ENCODE data around the gene FBXO21.

DNA sequence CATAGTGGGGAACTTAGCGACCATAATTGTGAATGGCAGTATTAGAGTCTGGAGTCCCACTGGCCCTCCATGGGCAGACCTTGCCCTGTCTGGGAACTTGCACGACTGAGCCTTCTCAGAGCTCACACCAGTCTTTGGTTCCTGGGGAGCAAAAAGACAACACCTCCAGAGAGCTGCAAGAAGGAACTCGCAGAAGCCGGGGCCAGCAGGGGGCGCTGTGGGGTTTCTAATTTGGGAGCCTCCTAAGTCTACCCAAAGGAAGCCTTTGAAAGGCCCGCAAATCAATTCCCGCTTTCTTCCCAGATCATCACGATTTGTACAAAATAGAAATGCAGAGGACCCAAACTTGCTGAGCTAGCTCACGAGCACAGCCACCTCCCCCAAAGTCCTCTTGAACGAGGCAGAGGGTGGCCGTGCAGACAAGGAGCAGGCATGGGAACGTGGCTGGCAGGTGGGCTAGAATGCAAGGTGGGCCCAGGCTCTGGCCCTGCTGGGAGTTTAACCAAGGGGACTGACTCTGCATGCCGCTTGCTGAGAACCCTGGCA, 46.3 kb upstream of the FBXO21 start:
- TF ChIP-seq ZNF512 (CRISPR knock-in tag; IDR thresholded peaks at IDR 0.05) (no peak), KLF6 (CRISPR knock-in tag; IDR thresholded peaks at IDR 0.05) (no peak), SP1 (IDR thresholded peaks at IDR 0.05) (no peak), SP1 (CRISPR knock-in tag; IDR thresholded peaks at IDR 0.05) (no peak), SUZ12 (IDR thresholded peaks at IDR 0.05; ENCODE audit: low read depth, low read length) (no peak), SCMH1 (CRISPR knock-in tag; IDR thresholded peaks at IDR 0.05; ENCODE audit: borderline replicate concordance) (no peak), BCLAF1 (IDR thresholded peaks at IDR 0.05) (no peak), SIN3A (IDR thresholded peaks at IDR 0.05; ENCODE audit: borderline replicate concordance, low read depth, low read length) (no peak), HBP1 (CRISPR knock-in tag; IDR thresholded peaks at IDR 0.05; ENCODE audit: low read depth) (no peak), STAG1 (CRISPR knock-in tag; IDR thresholded peaks at IDR 0.05) (peak; percentile 44), POLR2AphosphoS5 (IDR thresholded peaks at IDR 0.05; ENCODE audit: low read depth, low read length) (no peak)
- TF ChIP-seq, protein P1, sequence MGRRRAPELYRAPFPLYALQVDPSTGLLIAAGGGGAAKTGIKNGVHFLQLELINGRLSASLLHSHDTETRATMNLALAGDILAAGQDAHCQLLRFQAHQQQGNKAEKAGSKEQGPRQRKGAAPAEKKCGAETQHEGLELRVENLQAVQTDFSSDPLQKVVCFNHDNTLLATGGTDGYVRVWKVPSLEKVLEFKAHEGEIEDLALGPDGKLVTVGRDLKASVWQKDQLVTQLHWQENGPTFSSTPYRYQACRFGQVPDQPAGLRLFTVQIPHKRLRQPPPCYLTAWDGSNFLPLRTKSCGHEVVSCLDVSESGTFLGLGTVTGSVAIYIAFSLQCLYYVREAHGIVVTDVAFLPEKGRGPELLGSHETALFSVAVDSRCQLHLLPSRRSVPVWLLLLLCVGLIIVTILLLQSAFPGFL (CRISPR knock-in tag; IDR thresholded peaks at IDR 0.05): no peak
- TF ChIP-seq, protein P2, sequence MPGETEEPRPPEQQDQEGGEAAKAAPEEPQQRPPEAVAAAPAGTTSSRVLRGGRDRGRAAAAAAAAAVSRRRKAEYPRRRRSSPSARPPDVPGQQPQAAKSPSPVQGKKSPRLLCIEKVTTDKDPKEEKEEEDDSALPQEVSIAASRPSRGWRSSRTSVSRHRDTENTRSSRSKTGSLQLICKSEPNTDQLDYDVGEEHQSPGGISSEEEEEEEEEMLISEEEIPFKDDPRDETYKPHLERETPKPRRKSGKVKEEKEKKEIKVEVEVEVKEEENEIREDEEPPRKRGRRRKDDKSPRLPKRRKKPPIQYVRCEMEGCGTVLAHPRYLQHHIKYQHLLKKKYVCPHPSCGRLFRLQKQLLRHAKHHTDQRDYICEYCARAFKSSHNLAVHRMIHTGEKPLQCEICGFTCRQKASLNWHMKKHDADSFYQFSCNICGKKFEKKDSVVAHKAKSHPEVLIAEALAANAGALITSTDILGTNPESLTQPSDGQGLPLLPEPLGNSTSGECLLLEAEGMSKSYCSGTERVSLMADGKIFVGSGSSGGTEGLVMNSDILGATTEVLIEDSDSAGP (CRISPR knock-in tag; IDR thresholded peaks at IDR 0.05; ENCODE audit: borderline replicate concordance): no peak

All from HepG2 (cell line).